IMR-90 (cell line): Measurements from ENCODE around the gene BBS5. TPM values are rescaled to one million over a fixed set of nuclear protein-coding genes. Genes with fewer than 3 reads are reported as not detected.

Source experiments
- ATAC-seq: fragments of 200-7000 bp; cut with Tn5 transposase; 2 replicates; pipeline ENCODE4 v1.9.1; 2020; ENCODE audit warnings: low read depth, mild to moderate bottlenecking, moderate library complexity
- BruUV-seq: library from RNA; stranded (reverse); fragments of 400-500 nt; replicated peaks from 2 replicates; lab custom pipeline; 2021; lab: Mats Ljungman, UMichigan
- CTCF ChIA-PET: fragments of 300-600 bp; formaldehyde crosslinking; extraction: SDS; loops from one replicate; lab custom pipeline; 2021; ENCODE audit warnings: antibody characterized with exemption; lab: Yijun Ruan, JAX
- POLR2A ChIA-PET: fragments of 300-600 bp; sonication (Branson Sonifier 250); formaldehyde crosslinking; loops from one replicate; lab custom pipeline; 2022; ENCODE audit warnings: antibody characterized with exemption; ENCODE audit not compliant: unreplicated experiment; lab: Charles Lee
- DNase-seq: peaks from one replicate; pipeline ENCODE4 v3.0.0; 2013
- H2AFZ ChIP-seq: replicated peaks from 2 replicates; pipeline ENCODE3; 2013; ENCODE audit warnings: low read length, mild to moderate bottlenecking; ENCODE audit not compliant: poor library complexity
- H2AK5ac ChIP-seq: 2 replicates; pipeline ENCODE4 v1.6.1; 2013; ENCODE audit warnings: low read depth, low read length, inconsistent platforms
- H2AK9ac ChIP-seq: replicated peaks from 2 replicates; pipeline ENCODE3; 2013; ENCODE audit warnings: mild to moderate bottlenecking, low read depth, low read length, moderate library complexity; ENCODE audit not compliant: poor library complexity
- H2BK120ac ChIP-seq: 2 replicates; pipeline ENCODE4 v1.6.1; 2013; ENCODE audit warnings: low read depth, low read length, inconsistent platforms
- H2BK15ac ChIP-seq: 3 replicates; pipeline ENCODE4 v1.6.1; 2013; ENCODE audit warnings: low read depth, low read length, inconsistent platforms
- H2BK20ac ChIP-seq: 2 replicates; pipeline ENCODE4 v1.6.1; 2013; ENCODE audit warnings: low read depth, mild to moderate bottlenecking, inconsistent platforms, low read length, moderate library complexity
- H2BK5ac ChIP-seq: 2 replicates; pipeline ENCODE4 v1.6.1; 2013; ENCODE audit warnings: mild to moderate bottlenecking, low read depth, low read length, inconsistent platforms; ENCODE audit not compliant: poor library complexity, severe bottlenecking
- H3K14ac ChIP-seq: replicated peaks from 2 replicates; pipeline ENCODE4 v1.6.1; 2013; ENCODE audit warnings: low read depth, low read length, inconsistent platforms
- H3K18ac ChIP-seq: 2 replicates; pipeline ENCODE4 v1.6.1; 2013; ENCODE audit warnings: low read depth, low read length, control low read depth
- H3K23ac ChIP-seq: 2 replicates; pipeline ENCODE4 v1.6.1; 2013; ENCODE audit warnings: low read depth, low read length, inconsistent platforms
- H3K27ac ChIP-seq: 2 replicates; pipeline ENCODE4 v1.5.1; 2013; ENCODE audit warnings: mild to moderate bottlenecking, control low read depth, low read length; ENCODE audit not compliant: insufficient read depth
- H3K27me3 ChIP-seq: 2 replicates; pipeline ENCODE4 v1.6.1; 2013; ENCODE audit warnings: low read length; ENCODE audit not compliant: control insufficient read depth, insufficient read depth
- H3K36me3 ChIP-seq: 2 replicates; pipeline ENCODE4 v1.6.1; 2013; ENCODE audit warnings: low read length, mixed read lengths; ENCODE audit not compliant: control insufficient read depth, insufficient read depth
- H3K4ac ChIP-seq: 2 replicates; pipeline ENCODE4 v1.6.1; 2013; ENCODE audit warnings: low read depth, low read length, inconsistent platforms
- H3K4me1 ChIP-seq: 2 replicates; pipeline ENCODE4 v1.6.1; 2013; ENCODE audit warnings: low read length, mixed read lengths; ENCODE audit not compliant: control insufficient read depth, insufficient read depth
- H3K4me2 ChIP-seq: 2 replicates; pipeline ENCODE4 v1.6.1; 2013; ENCODE audit warnings: low read depth, mild to moderate bottlenecking, control low read depth, low read length, moderate library complexity
- H3K4me3 ChIP-seq: 2 replicates; pipeline ENCODE4 v1.5.1; 2013; ENCODE audit warnings: low read depth, mild to moderate bottlenecking, control low read depth, low read length, moderate library complexity; ENCODE audit not compliant: insufficient read depth
- H3K56ac ChIP-seq: 2 replicates; pipeline ENCODE4 v1.6.1; 2013; ENCODE audit warnings: low read length, inconsistent platforms; ENCODE audit not compliant: insufficient read depth; ENCODE audit errors: extremely low read depth
- H3K79me1 ChIP-seq, 2 experiments: 2 replicates each; pipeline ENCODE4 v1.6.1; 2013; ENCODE audit warnings: low read length in 2 of 2, inconsistent platforms in 1 of 2, low read depth in 1 of 2
- H3K9ac ChIP-seq: 2 replicates; pipeline ENCODE4 v1.6.1; 2013; ENCODE audit warnings: low read depth, low read length, control low read depth
- H3K9me1 ChIP-seq: 2 replicates; pipeline ENCODE4 v1.6.1; 2013; ENCODE audit warnings: low read length, inconsistent platforms; ENCODE audit not compliant: insufficient read depth
- H3K9me3 ChIP-seq: 2 replicates; pipeline ENCODE4 v1.6.1; 2013; ENCODE audit warnings: low read length; ENCODE audit not compliant: control insufficient read depth, insufficient read depth
- H4K20me1 ChIP-seq: 2 replicates; pipeline ENCODE4 v1.6.1; 2013; ENCODE audit warnings: low read length, inconsistent platforms; ENCODE audit not compliant: insufficient read depth
- H4K5ac ChIP-seq: 2 replicates; pipeline ENCODE4 v1.6.1; 2013; ENCODE audit warnings: mild to moderate bottlenecking, low read depth, low read length, control low read depth
- H4K8ac ChIP-seq, 2 experiments: 2 replicates each; pipeline ENCODE4 v1.6.1; 2013; ENCODE audit warnings: low read depth in 2 of 2, low read length in 2 of 2, control low read depth in 1 of 2, inconsistent platforms in 1 of 2
- H4K91ac ChIP-seq: 2 replicates; pipeline ENCODE4 v1.6.1; 2013; ENCODE audit warnings: low read depth, low read length, inconsistent platforms; ENCODE audit not compliant: insufficient read depth
- BHLHE40 ChIP-seq: fragments of 150-350 bp; IDR thresholded peaks from 2 replicates; pipeline ENCODE4 v1.6.1; 2016; ENCODE audit warnings: mild to moderate bottlenecking, low read depth, low read length
- CTCF ChIP-seq: conservative IDR thresholded peaks from 2 replicates; pipeline ENCODE4 v1.5.1; 2012; ENCODE audit warnings: mild to moderate bottlenecking, low read depth, low read length, improper control_type of control experiment
- MAZ ChIP-seq: IDR thresholded peaks from 2 replicates; pipeline ENCODE4 v1.6.1; 2012; ENCODE audit warnings: low read depth, mild to moderate bottlenecking, low read length, improper control_type of control experiment, moderate library complexity, borderline replicate concordance
- RAD21 ChIP-seq: IDR thresholded peaks from 2 replicates; pipeline ENCODE4 v1.6.1; 2012; ENCODE audit warnings: low read length, improper control_type of control experiment
- RFX5 ChIP-seq: IDR thresholded peaks from 2 replicates; pipeline ENCODE4 v1.8.0; 2012; ENCODE audit warnings: low read depth, mild to moderate bottlenecking, low read length, moderate library complexity
- dilution Hi-C: fragments of 300-500 bp; cut with HindIII; formaldehyde crosslinking; loops from one replicate; pipeline ENCODE4 v1.14.3; 2018; ENCODE audit warnings: low sequenced_read_pairs; ENCODE audit not compliant: unreplicated experiment
- in situ Hi-C: fragments of 300-500 bp; cut with MboI; formaldehyde crosslinking; loops from 3 replicates; pipeline ENCODE4 v1.14.3; 2019; ENCODE audit warnings: low sequenced_read_pairs, inconsistent platforms, mixed read lengths
- intact Hi-C: fragments of 100-400 bp; cut with micrococcal nuclease; formaldehyde crosslinking; loops from 2 replicates; pipeline ENCODE4 v1.10.0; 2022
- polyA plus RNA-seq, 3 experiments: library from polyadenylated mRNA; depleted of rRNA; stranded (reverse); fragments of >200 nt; gene quantifications; 2 replicates each; pipeline ENCODE4 v1.2.3, GENCODE V29; 2012; ENCODE audit warnings: low replicate concordance in 1 of 3
- total RNA-seq: library from RNA; depleted of rRNA; stranded (reverse); fragments of >200 nt; gene quantifications from 2 replicates; pipeline ENCODE4 v1.2.3, GENCODE V29; 2012

BBS5 gene
- total and polyA plus RNA-seq, 2 of the 4 experiments (the other 2 are of a cell fraction), result 1.4 to 4.1 TPM

- dilution Hi-C loops (no loop called here), intact Hi-C loops (no loop called here), in situ Hi-C loops (no loop called here)
- Histone ChIP-seq H3K36me3 (peaks cover 3% of the 10 kb centered on the region; the same call in 1 of the 2 replicates), H4K5ac (no peak overlapping the region), H2AK9ac (no peak overlapping the region), H3K18ac (no peak overlapping the region), H4K20me1 (no peaks in the 10 kb centered on the region), H3K9me1 (no peaks in the 10 kb centered on the region), H3K9ac (no peak overlapping the region), H4K8ac (no peak overlapping the region), H3K4ac (no peak overlapping the region), H4K91ac (no peak overlapping the region), H2BK5ac (no peak overlapping the region), H3K14ac (no peak overlapping the region), H2AFZ (no peak overlapping the region), H3K27ac (no peak overlapping the region), H3K79me1 (no peaks in the 10 kb centered on the region), H3K4me1 (no peaks in the 10 kb centered on the region), H2BK15ac (no peak overlapping the region), H3K4me3 (no peak overlapping the region), H3K4me2 (no peak overlapping the region), H2BK20ac (no peak overlapping the region), H3K27me3 (no peaks in the 10 kb centered on the region), H3K9me3 (no peaks in the 10 kb centered on the region), H3K23ac (no peak overlapping the region), H2BK120ac (no peak overlapping the region), H3K56ac (no peak overlapping the region), H2AK5ac (no peak overlapping the region)
- ChIA-PET POLR2A (no interaction called here), CTCF (no interaction called here)
- ATAC-seq (no peak), DNase-seq (no peak)
- no peak for TF ChIP-seq RFX5
- no peak for TF ChIP-seq MAZ
- TF ChIP-seq RAD21, result no peak
- TF ChIP-seq BHLHE40, result no peak
- TF ChIP-seq CTCF, result no peak
- BruUV-seq, result no TSS peak
Measured at GRCh38 chr2:169490834-169491233, 11.5 kb downstream of the BBS5 start.
